BLaER1 (cell line): ENCODE data around the gene QSOX1.
"Not testable (repeated sequence)": the region's sequence is repeated elsewhere in the genome, so short reads cannot be mapped to it uniquely, and the experiment has no call there.

Source experiments
- H3K27ac ChIP-seq: shearing (Covaris generic); formaldehyde crosslinking; 2 replicates; pipeline ENCODE4 v1.8.1; 2022
- H3K27me3 ChIP-seq: shearing (Covaris generic); formaldehyde crosslinking; 2 replicates; pipeline ENCODE4 v1.8.1; 2022
- H3K36me3 ChIP-seq: shearing (Covaris generic); formaldehyde crosslinking; 2 replicates; pipeline ENCODE4 v1.8.1; 2022
- H3K4me1 ChIP-seq: shearing (Covaris generic); formaldehyde crosslinking; 2 replicates; pipeline ENCODE4 v1.8.1; 2022
- H3K4me2 ChIP-seq: shearing (Covaris generic); formaldehyde crosslinking; 2 replicates; pipeline ENCODE4 v1.8.1; 2022
- H3K4me3 ChIP-seq: shearing (Covaris generic); formaldehyde crosslinking; 2 replicates; pipeline ENCODE4 v1.8.1; 2022
- H3K9ac ChIP-seq: shearing (Covaris generic); formaldehyde crosslinking; 2 replicates; pipeline ENCODE4 v1.8.1; 2022
- H3K9me3 ChIP-seq: shearing (Covaris generic); formaldehyde crosslinking; 2 replicates; pipeline ENCODE4 v1.8.1; 2022
- H4K20me1 ChIP-seq: shearing (Covaris generic); formaldehyde crosslinking; 2 replicates; pipeline ENCODE4 v1.8.1; 2022
- Cebpa-rat ChIP-seq: shearing (Covaris generic); IDR thresholded peaks from 2 replicates; pipeline ENCODE4 v1.8.1; 2022

QSOX1 gene

GRCh38 chr1:180131510-180131909 lies 23.2 kb upstream of the QSOX1 start:
- H3K4me2 ChIP-seq: no peak overlapping the region
- H3K36me3 ChIP-seq: no peaks in the 10 kb centered on the region
- H3K27me3 ChIP-seq: no peaks in the 10 kb centered on the region
- no peak overlapping the region for H3K9ac ChIP-seq
- no peaks in the 10 kb centered on the region for H3K4me1 ChIP-seq
- no peak overlapping the region for H3K27ac ChIP-seq
- H3K4me3 ChIP-seq: no peak overlapping the region
- H4K20me1 ChIP-seq: no peaks in the 10 kb centered on the region
- no peak for TF ChIP-seq Cebpa-rat
- H3K9me3 ChIP-seq: no peaks in the 10 kb centered on the region

DNA sequence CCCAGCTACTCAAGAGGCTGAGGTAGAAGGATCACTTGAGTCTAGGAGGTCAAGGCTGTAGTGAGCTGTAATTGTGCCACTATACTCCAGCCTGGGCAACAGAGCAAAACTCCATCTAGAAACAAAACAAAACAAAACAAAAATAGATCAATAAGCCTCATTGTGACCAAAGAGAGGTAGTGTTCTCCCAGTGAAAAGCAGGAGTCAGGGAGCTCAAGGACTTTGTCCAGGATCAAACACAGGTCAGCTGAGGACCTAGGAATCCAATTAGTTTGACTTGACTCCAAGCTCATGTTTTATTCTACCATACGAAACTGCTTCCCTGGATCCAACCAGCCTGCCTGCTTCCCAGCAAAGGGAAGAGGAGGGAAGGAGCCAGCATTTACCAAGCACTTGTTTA lies 21.5 kb upstream of the QSOX1 start:
- no peak overlapping the region for H3K9ac ChIP-seq
- no peak for TF ChIP-seq Cebpa-rat
- no peaks in the 10 kb centered on the region for H3K9me3 ChIP-seq
- no peak overlapping the region for H3K4me2 ChIP-seq
- H3K4me1 ChIP-seq: no peaks in the 10 kb centered on the region
- H3K4me3 ChIP-seq: no peak overlapping the region
- H4K20me1 ChIP-seq: no peaks in the 10 kb centered on the region
- no peak overlapping the region for H3K27ac ChIP-seq
- no peaks in the 10 kb centered on the region for H3K36me3 ChIP-seq
- H3K27me3 ChIP-seq: no peaks in the 10 kb centered on the region

DNA sequence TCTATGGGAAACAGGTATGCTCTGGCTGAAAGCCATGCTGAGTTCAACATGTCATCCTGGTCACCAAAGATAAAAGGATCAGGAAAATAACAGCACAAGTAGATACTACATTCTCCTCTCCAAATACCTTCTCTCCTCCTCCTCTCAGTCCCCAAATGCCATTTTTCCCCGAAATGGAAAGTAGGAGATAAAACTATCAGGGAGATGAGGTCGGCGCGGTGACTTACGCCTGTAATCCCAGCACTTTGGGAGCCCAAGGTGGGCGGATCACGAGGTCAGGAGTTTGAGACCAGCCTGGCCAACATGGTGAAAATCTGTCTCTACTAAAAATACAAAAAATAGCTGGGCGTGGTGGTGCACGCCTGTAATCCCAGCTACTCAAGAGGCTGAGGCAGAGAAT lies 21.0 kb upstream of the QSOX1 start:
- not testable (repeated sequence) for H3K36me3 ChIP-seq, H3K4me3 ChIP-seq, H3K27ac ChIP-seq, H4K20me1 ChIP-seq, H3K4me2 ChIP-seq, H3K9me3 ChIP-seq, H3K27me3 ChIP-seq, H3K4me1 ChIP-seq, H3K9ac ChIP-seq

GRCh38 chr1:180135535-180135934 lies 19.1 kb upstream of the QSOX1 start:
- TF ChIP-seq Cebpa-rat: no peak
- no peak overlapping the region for H3K4me2 ChIP-seq
- no peaks in the 10 kb centered on the region for H3K4me1 ChIP-seq

DNA sequence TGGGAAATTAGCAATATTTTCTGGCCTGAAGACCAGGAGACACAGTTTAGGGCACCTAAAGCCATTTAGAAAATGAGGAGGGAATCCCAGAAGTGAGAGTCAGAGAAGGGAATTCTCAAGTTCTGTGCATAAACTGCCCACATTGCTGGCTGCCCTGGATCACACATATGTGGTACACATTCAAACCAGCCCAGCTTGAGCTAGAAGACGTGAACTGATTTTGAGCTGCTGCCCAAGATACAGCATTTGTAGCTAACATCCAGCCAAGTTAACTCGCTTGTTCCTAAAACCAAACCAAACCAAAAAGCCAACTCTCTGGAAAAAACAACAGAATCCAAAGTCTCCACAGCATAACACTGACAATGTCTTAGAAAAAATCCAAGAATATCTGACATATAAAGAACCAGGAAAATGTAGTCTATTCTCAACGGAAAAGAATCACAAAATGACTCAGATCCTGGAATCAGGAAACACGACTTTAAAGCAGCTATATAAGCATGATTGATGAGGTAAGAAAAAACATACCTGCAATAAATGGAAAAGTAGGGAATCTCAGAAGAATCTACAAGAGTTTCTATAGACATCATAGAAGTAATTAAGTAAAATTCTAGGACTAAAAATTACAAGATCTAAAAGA lies 18.2 kb upstream of the QSOX1 start:
- Histone ChIP-seq H3K4me2 (no peak overlapping the region), H4K20me1 (no peaks in the 10 kb centered on the region), H3K4me1 (no peaks in the 10 kb centered on the region), H3K9me3 (no peaks in the 10 kb centered on the region), H3K4me3 (no peak overlapping the region), H3K27ac (no peak overlapping the region), H3K36me3 (no peaks in the 10 kb centered on the region), H3K27me3 (no peaks in the 10 kb centered on the region), H3K9ac (no peak overlapping the region)
- TF ChIP-seq Cebpa-rat: no peak

More at GRCh38 chr1:180135535-180135934, 19.1 kb upstream of the QSOX1 start:
- Histone ChIP-seq H3K9ac (no peak overlapping the region), H3K9me3 (no peaks in the 10 kb centered on the region), H3K27me3 (no peaks in the 10 kb centered on the region), H3K4me3 (no peak overlapping the region), H3K27ac (no peak overlapping the region), H4K20me1 (no peaks in the 10 kb centered on the region), H3K36me3 (no peaks in the 10 kb centered on the region)

GRCh38 chr1:180136968-180137356 lies 17.7 kb upstream of the QSOX1 start:
- Histone ChIP-seq H3K4me3 (no peak overlapping the region), H3K4me2 (no peak overlapping the region), H4K20me1 (no peaks in the 10 kb centered on the region), H3K27ac (no peak overlapping the region), H3K36me3 (no peaks in the 10 kb centered on the region), H3K4me1 (no peaks in the 10 kb centered on the region), H3K27me3 (no peaks in the 10 kb centered on the region), H3K9me3 (no peaks in the 10 kb centered on the region), H3K9ac (no peak overlapping the region)
- no peak for TF ChIP-seq Cebpa-rat

DNA sequence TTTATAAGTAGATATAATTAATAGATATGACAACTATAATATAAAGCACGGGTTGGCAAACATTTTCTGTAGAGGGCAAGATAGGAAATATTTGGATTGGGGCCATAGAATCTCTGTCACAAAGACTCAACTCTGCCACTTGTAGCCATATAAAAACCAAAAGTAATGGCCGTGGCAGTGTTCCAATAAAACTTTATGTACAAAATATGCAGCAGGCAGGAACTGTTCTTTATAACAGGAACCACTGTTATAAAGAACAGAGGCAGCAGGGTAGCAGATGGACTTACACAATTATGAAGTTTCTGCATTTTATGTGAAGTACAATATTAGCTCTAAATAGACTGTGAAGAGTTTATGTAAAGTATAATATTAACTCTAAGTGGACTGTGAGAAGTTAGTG lies 16.9 kb upstream of the QSOX1 start:
- Histone ChIP-seq H4K20me1 (no peaks in the 10 kb centered on the region), H3K4me3 (no peak overlapping the region)
- no peak for TF ChIP-seq Cebpa-rat

GRCh38 chr1:180141381-180141934 lies 13.2 kb upstream of the QSOX1 start:
- H4K20me1 ChIP-seq: no peaks in the 10 kb centered on the region
- no peaks in the 10 kb centered on the region for H3K4me1 ChIP-seq
- no peak for TF ChIP-seq Cebpa-rat
- H3K36me3 ChIP-seq: no peaks in the 10 kb centered on the region
- no peak overlapping the region for H3K4me3 ChIP-seq
- H3K9me3 ChIP-seq: no peaks in the 10 kb centered on the region
- H3K4me2 ChIP-seq: no peak overlapping the region
- no peak overlapping the region for H3K27ac ChIP-seq
- no peaks in the 10 kb centered on the region for H3K27me3 ChIP-seq
- no peak overlapping the region for H3K9ac ChIP-seq

More for the DNA sequence above, 16.9 kb upstream of the QSOX1 start:
- H3K27me3 ChIP-seq: no peaks in the 10 kb centered on the region
- H3K9me3 ChIP-seq: no peaks in the 10 kb centered on the region
- H3K4me2 ChIP-seq: no peak overlapping the region
- no peak overlapping the region for H3K9ac ChIP-seq
- no peak overlapping the region for H3K27ac ChIP-seq
- no peaks in the 10 kb centered on the region for H3K36me3 ChIP-seq
- H3K4me1 ChIP-seq: no peaks in the 10 kb centered on the region

DNA sequence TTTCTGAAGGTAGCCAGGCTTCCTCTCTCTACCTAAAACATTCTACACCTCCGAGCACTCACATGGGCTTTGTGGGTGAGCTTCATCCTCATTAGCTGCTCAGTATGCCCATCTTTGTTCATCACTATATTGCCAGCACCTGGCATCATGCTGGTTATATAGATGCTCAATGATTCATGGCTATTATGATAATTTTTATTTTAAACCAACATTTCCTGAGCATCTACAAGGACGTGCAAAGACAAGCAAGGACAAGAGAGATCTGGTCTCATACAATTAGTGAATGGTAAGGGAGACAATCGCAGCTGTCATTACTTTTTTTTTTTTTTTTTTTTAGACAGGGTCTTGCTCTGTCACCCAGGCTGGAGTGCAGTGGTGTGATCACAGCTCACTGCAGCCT lies 11.3 kb upstream of the QSOX1 start:
- Histone ChIP-seq H3K9ac (no peak overlapping the region), H3K27ac (no peak overlapping the region), H3K4me2 (no peak overlapping the region), H3K27me3 (no peaks in the 10 kb centered on the region), H4K20me1 (no peaks in the 10 kb centered on the region), H3K9me3 (no peaks in the 10 kb centered on the region), H3K36me3 (no peaks in the 10 kb centered on the region), H3K4me3 (no peak overlapping the region), H3K4me1 (no peaks in the 10 kb centered on the region)
- no peak for TF ChIP-seq Cebpa-rat

DNA sequence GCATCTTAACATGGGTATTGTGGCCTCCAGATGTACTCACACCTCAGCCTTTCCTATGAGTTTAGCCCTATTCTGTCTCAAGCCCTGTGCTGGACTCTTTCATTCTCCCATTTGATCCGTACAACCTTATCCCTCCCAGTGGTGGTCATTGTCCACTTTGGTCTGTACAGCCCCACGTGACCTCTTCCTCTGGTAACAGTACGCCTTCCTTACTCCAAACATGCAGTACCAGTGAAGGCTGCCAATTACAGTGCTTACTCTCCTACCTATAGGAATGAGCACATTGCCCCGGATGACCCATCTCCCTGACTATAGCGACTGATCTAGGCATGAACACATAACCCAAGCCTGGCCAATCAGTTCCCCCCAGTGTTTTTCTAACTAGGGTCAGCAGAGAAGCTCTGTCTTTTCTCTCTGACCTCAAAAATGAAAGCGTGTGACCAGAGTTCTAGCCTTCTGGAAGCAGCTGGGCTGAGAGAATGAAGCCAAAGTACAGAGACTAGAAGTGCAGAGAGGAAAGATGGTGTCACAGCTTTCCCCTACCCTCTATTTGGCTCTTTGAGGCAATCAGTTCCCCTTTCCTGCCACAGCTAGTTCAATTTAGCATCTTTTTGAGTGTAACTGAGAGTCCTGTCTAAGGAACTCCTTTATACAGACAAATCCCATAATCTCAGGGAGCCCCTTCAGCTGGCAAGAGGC lies 9.9 kb upstream of the QSOX1 start:
- no peak overlapping the region for H3K27ac ChIP-seq
- no peaks in the 10 kb centered on the region for H3K4me1 ChIP-seq
- no peak for TF ChIP-seq Cebpa-rat
- no peaks in the 10 kb centered on the region for H3K36me3 ChIP-seq
- no peak overlapping the region for H3K4me2 ChIP-seq
- H3K4me3 ChIP-seq: no peak overlapping the region
- H3K27me3 ChIP-seq: no peaks in the 10 kb centered on the region
- no peaks in the 10 kb centered on the region for H4K20me1 ChIP-seq
- no peaks in the 10 kb centered on the region for H3K9me3 ChIP-seq
- H3K9ac ChIP-seq: no peak overlapping the region
